NCI-H187 treated with DMSO at 0.1 percent for 48 hours (cell line): ENCODE measurements around the gene NR2F6.

Experiments used
- DNase-seq: peaks from one replicate; lab custom pipeline; 2025; lab: John Stamatoyannopoulos, UW

NR2F6 gene

GRCh38 chr19:17263712-17264640 lies 18.3 kb upstream of the NR2F6 start:
- no peak for DNase-seq

DNA sequence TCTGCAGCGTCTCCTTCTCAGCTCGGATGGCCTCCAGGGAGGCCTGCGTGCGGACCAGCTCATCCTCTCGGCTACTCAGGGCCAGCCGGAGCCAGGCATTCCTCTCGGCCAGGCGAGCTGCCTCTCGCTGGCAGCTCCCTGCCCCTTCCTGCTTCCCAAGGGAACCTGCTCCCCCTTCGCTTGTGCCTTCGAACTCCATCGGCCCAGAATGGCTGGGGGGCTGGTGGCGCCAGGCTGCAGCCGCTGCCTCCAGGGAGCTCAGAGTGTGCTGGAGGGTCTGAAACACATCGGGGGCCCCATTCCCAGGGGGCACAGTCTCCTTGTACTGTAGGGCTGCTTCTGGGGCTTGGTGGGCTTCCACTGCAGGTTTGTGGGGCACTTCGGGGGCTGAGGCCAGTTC lies 16.8 kb upstream of the NR2F6 start:
- DNase-seq: no peak

GRCh38 chr19:17260842-17261325 lies 15.2 kb upstream of the NR2F6 start:
- no peak for DNase-seq

DNA sequence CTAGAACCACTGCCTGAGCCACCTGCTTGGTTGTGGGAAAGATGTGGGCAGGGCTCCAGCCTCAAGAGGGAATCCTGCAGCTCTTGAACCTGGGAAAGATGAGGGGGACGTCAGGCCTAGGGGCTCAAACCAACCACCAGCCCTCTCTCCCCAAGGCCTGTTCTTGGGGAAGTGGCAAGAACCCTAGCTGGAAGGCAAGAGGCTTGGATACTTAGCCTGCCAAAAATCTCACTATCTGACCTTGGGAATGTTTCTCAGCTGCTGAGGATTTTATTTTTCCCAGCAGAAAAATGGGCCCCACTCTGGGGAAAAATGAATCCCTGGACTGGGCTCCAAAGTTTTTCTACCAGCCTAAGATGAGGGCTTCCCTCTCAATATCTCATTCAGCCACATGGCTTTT lies 14.2 kb upstream of the NR2F6 start:
- no peak for DNase-seq

GRCh38 chr19:17259118-17259780 lies 13.5 kb upstream of the NR2F6 start:
- no peak for DNase-seq

- DNase-seq: no peak
Measured at GRCh38 chr19:17256130-17256529, 10.4 kb upstream of the NR2F6 start.

DNA sequence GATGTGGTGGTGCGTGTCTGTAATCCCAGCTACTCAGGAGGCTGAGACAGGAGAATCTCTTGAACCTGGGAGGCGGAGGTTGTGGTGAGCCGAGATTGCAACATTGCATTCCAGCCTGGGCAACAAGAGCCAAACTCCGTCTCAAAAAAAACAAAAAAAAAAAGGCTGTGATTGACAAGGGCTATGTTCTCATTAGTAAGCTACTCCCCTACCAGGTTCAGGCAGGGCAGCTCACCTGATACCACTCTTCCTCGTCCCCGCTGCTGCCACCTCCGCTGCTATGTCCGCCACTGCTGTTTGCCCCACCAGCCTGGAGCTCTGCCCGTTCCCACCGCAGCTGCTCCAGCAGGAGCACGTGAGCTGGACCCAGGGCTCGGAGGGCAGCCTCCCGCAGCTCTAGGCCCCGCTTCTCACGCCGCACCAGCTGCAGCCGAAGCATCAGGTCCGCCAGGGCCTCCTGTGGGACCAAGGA lies 9.5 kb upstream of the NR2F6 start:
- DNase-seq: no peak

DNA sequence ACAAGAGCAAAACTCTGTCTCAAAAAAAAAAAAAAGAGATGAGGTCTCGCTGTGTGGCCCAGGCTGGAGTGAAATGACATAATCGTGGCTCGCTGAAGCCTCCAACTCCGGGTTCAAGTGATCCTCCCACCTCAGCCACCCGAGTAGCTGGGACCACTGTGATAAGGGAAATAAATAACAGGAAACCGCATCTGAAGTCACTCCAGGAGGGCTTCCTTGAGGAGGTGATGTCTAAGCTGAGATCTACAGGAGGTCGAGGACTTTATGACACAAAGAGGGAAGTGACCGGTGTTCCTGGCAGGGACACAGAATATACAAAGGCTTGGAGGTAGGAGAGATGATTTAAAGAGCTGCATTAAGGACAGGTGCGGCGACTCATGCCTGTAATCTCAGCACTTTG lies 8.9 kb upstream of the NR2F6 start:
- DNase-seq: no peak

GRCh38 chr19:17249887-17250548 lies 4.3 kb upstream of the NR2F6 start:
- DNase-seq: no peak

DNA sequence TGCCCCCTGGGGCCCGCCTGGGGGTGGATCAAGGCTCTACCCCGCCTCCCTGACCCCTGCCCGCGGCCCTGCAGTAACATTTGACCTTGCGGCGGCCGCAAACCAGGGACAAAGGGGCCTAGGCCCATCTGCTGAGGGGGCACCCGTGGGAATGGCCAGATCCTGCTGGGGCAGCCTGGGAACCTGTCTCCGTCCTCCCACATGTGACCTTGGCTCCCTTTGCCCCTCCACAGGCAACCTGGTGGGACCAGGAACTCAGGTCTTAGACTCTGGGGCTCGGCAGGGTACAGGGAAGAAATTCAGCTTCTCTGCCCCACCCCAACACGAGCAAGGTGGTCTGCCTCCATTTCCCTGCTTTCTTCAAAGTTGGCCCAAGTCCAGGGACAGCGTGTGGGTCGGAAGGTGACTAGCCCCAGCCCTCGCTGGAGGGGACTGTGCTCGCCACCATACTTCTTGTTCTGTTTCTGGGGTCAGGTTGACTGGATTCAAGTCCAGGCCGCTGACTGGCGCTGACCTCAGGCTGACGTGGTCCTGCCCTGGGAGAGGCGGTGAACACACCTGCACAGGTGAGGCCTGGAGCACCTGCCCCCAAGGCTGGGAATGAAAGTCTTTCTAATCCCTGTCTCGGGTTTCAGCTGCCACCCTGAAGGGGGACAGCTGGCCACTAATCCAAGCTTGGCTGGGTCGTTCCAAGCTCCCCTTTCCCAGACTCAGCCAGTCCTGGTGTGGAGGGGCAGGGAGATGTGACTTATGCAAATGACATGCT lies 2.5 kb upstream of the NR2F6 start:
- DNase-seq: no peak

DNA sequence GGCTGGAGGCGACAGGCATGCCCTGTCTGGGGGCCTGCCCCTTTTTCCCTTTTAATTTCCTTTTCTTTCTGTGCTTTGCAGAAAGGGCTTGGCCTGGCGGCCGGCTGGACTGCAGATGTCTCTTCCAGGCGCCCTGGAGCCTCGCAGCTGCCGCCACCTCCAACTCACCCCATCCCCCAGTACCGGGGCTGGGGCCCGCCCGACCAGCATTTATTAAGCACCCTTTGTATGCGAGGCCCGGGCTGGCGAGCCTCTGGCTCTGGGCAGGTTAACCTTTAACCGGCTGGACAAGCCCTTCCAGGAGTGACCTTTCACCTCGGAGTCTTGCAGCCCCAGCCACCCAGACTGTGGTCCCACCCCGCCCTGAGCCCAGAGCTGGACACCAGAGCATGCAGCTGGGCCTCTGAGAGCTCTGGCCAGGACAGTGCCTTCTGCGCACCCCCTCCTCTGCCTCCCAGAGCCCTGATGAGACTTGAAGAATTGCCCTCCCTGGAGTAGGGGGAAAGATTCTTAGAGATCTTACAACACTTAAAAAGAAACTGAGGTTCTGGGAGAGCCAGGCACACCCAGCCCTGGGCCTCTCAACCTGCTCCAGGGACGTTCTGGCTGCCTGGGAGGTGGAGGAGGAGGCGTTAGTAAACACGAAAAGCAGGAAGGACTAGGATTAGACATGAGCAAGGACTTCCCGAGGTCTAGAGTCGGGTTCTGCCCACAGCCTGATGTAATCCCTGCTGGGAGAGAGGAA lies 1.1 kb upstream of the NR2F6 start:
- no peak for DNase-seq

GRCh38 chr19:17244618-17245534 lies 843 bp downstream of the NR2F6 start:
- DNase-seq: no peak

GRCh38 chr19:17243830-17244617 lies 1.7 kb downstream of the NR2F6 start:
- DNase-seq: no peak

DNA sequence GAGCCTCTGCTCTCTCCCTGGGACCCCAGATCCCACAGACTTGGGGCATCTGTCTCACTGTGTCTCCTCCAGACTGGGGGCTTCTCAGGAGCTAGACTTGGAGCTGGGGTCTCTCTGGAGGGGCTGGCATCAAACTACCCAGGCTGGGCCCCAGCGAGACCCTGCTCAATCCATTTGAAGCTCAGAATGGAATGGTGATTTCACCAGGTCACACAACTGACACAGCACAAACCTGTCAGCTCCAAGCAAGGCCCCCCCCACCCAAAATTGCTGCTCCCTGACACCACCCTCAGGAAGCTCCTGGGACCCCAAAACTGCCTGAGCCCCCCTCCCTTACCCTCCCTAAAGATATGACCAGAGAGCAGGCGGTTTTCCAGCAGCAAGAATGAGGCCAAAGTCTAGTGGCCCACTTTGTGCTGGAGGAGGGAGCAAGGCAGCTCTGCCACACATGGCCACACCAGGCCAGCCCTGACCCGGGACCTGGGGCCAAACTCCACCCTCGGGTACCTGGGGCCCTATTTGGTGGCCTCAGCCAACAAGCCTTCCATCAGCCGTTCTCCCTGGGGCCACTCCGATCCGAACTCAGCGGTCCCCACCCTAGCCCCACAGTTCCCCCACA lies 2.4 kb downstream of the NR2F6 start:
- no peak for DNase-seq

DNA sequence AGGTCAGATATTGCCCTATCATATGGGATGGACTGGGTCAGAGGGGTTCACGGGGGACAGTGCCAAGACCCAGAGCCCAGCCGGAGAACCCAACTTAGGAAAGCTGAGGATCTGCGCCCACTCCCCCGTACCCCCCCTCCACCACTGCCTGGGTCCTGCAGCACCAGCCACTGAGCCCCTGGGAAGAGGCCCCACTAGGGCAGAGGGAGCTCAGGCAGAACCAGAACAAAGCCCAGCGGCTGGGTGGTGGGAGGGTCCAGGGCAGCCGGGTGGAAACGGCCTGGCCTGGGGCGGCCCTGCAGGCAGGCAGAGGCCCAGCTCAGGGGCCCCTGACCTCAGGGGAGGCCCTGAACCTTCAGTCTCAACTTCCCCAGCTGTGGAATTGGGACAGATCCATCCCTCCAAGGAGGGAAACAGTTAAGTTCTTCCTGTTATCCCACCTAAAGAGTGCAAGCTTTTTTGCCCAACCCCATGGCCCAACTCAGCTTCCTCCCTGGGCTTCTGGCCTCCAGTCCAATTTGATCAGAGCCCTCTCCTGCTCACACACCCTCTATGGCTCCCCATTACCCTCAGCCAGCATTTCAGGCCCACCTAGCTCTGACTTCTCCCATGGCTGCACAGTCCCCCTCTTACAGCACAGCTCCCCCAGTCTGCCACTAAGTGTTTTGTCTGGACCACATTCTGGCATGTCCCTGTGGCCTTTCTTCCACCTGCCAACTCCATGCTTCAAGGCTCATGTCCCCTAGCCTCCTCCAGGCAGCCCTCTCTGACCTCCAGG lies 3.1 kb downstream of the NR2F6 start:
- no peak for DNase-seq

- no peak for DNase-seq
Measured at GRCh38 chr19:17240826-17241399, 4.8 kb downstream of the NR2F6 start.

DNA sequence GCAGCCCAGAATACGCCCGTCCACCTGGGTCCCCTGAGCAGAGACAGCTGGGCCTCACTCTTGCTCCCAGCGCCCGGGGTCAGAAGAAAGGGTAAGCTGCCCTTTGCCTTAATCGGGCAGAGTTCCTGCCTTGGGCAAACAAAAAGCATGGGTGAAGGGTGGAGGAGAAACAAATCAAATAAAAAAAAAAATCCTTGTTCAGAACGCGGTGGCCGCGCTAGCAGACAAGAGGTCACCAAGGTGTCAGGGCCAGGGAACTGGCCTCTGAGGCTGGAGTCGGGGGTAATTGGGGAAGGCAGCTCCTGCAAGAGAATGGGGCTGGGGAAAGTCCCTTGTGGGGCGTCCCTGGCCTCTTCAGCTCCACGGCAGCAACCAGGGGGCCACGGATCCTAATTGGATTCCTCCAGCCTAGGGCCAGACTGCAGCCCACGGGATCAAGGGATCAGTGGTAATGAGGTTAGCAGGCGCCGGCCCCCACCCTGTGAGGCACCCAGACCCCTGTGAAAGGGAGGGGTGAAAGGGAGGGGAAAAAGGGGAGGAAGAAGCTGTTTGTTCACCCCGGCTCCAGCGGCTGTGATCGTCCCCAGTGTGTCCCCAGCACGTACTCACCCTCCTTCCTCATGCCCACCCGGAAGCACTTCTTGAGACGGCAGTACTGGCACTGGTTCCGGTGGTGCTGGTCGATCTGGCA lies 5.5 kb downstream of the NR2F6 start:
- no peak for DNase-seq
